ENCODE results near the gene TUBB2A.
"Not testable (repeated sequence)": the region's sequence is repeated elsewhere in the genome, so short reads cannot be mapped to it uniquely, and the experiment has no call there.

GRCh38 chr6:3189192-3189591 is 31.8 kb upstream of the TUBB2A start:
- not testable (repeated sequence) for TF ChIP-seq POLR2A, CTCF (IDR thresholded peaks at IDR 0.05)
